ENCODE results near the gene SYNE2. TPM values are rescaled to one million over a fixed set of nuclear protein-coding genes. Genes with fewer than 3 reads are reported as not detected.

SYNE2 gene
- total RNA-seq, 1 experiment from 2014 or later, result 94.2 TPM

DNA sequence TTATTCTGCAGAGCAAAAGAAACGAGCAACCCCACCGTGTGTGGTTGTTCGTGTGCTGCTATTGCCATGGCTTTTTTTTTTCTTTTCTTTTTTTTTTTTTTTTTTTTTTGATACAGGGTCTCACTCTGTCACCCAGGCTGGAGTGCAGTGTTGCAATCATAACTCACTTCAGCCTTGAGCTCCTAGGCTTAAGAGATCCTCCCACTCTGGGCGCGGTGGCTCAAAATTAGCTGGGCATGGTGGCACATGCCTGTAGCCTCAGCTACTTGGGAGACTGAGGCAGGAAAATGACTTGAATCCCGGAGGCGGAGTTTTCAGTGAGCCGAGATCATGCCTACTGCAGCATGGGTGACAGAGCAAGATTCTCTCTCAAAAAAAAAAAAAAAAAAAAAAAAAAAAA, 297.1 kb downstream of the SYNE2 start:
- no peaks in the 10 kb centered on the region for H3K9me3 ChIP-seq (ENCODE audit: insufficient read depth, low read depth)
- TF ChIP-seq, protein P1, sequence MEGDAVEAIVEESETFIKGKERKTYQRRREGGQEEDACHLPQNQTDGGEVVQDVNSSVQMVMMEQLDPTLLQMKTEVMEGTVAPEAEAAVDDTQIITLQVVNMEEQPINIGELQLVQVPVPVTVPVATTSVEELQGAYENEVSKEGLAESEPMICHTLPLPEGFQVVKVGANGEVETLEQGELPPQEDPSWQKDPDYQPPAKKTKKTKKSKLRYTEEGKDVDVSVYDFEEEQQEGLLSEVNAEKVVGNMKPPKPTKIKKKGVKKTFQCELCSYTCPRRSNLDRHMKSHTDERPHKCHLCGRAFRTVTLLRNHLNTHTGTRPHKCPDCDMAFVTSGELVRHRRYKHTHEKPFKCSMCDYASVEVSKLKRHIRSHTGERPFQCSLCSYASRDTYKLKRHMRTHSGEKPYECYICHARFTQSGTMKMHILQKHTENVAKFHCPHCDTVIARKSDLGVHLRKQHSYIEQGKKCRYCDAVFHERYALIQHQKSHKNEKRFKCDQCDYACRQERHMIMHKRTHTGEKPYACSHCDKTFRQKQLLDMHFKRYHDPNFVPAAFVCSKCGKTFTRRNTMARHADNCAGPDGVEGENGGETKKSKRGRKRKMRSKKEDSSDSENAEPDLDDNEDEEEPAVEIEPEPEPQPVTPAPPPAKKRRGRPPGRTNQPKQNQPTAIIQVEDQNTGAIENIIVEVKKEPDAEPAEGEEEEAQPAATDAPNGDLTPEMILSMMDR (conservative IDR thresholded peaks at IDR 0.05), result no peak
- no peak for TF ChIP-seq EZH2 (IDR thresholded peaks at IDR 0.05; ENCODE audit: low read depth)
- H4K20me1 ChIP-seq (ENCODE audit: insufficient read depth), result no peaks in the 10 kb centered on the region
- H3F3A ChIP-seq (ENCODE audit: insufficient read depth, low read depth), result no peaks in the 10 kb centered on the region
- H3K4me3 ChIP-seq, result no peak overlapping the region
- no peak overlapping the region for H2AFZ ChIP-seq
- no peak overlapping the region for H3K27ac ChIP-seq
- POLR2A ChIA-PET (ENCODE audit: unreplicated experiment), result interaction anchor here (0.7 kb wide), 1 partner anchor 237 kb away, joined by 3 read pairs; no protein-coding TSS in a partner anchor
- DNase-seq, result no peak
- no peaks in the 10 kb centered on the region for H3K79me2 ChIP-seq (ENCODE audit: low read depth)
- CTCF ChIA-PET, result no interaction called here
- no peaks in the 10 kb centered on the region for H3K4me1 ChIP-seq (replicated peaks; ENCODE audit: insufficient read depth)
- no TSS peak for BruUV-seq (replicated peaks)
- H3K27me3 ChIP-seq (ENCODE audit: insufficient read depth, low read depth), result no peaks in the 10 kb centered on the region
- no peaks in the 10 kb centered on the region for H3K36me3 ChIP-seq (ENCODE audit: low read depth)
- intact Hi-C loops (cut with micrococcal nuclease; ENCODE audit: unreplicated experiment), result no loop called here
- H3K4me2 ChIP-seq, result no peak overlapping the region
- H3K9me2 ChIP-seq (ENCODE audit: insufficient read depth), result no peaks in the 10 kb centered on the region

DNA sequence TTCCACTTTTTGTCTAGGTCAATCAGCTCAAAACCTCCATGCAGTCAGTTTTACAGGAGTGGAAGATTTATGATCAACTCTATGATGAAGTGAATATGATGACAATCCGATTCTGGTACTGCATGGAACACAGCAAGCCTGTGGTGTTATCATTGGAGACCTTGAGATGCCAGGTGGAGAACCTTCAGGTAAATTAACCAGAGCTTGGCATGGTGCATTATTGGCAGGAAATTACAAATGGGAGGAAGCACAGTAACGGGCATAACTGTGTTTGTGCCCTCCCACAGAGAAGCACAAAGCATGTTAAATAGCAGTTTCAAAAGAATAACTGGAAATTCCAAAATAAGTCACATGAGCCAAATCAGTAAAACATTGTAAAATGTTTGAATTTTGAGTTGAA, 305.8 kb downstream of the SYNE2 start:
- Histone ChIP-seq H3K4me2 (no peak overlapping the region), H3K79me2 (ENCODE audit: low read depth) (no peaks in the 10 kb centered on the region), H2AFZ (no peak overlapping the region), H3K36me3 (ENCODE audit: low read depth) (0 out of 2 replicates have a peak, but pooled peaks cover 4% of the 10 kb centered on the region), H3K9me2 (ENCODE audit: insufficient read depth) (no peaks in the 10 kb centered on the region), H3K27me3 (ENCODE audit: insufficient read depth, low read depth) (no peaks in the 10 kb centered on the region), H3K9me3 (ENCODE audit: insufficient read depth, low read depth) (no peaks in the 10 kb centered on the region), H3F3A (ENCODE audit: insufficient read depth, low read depth) (no peaks in the 10 kb centered on the region), H3K27ac (no peak overlapping the region), H4K20me1 (ENCODE audit: insufficient read depth) (no peaks in the 10 kb centered on the region), H3K4me3 (no peak overlapping the region), H3K4me1 (replicated peaks; ENCODE audit: insufficient read depth) (no peaks in the 10 kb centered on the region)
- CTCF ChIA-PET, result no interaction called here
- POLR2A ChIA-PET (ENCODE audit: unreplicated experiment), result no interaction called here
- no peak for DNase-seq
- no TSS peak for BruUV-seq (replicated peaks)
- TF ChIP-seq EZH2 (IDR thresholded peaks at IDR 0.05; ENCODE audit: low read depth), result no peak
- TF ChIP-seq, protein P1 (conservative IDR thresholded peaks at IDR 0.05), result no peak
- intact Hi-C loops (cut with micrococcal nuclease; ENCODE audit: unreplicated experiment), result no loop called here

DNA sequence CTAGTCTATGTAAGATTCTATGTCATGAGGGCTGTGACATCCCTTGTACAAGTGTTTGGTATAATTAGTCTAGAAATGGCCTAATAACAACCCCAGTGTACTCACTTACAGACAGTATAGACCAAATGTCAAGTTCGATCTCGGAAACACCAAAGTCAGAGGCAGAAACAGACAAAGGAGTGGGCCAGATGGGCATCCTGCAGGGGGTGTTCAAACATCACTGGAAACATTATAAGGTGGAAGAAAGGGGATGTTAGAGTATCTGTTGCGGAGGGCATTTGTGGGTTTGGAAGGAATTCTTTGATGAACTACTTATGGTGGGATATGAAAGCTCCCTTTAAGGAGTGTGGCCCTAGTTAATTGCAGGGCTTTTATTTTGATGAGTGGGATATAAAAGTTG, 306.8 kb downstream of the SYNE2 start:
- POLR2A ChIA-PET (ENCODE audit: unreplicated experiment), result no interaction called here
- no peaks in the 10 kb centered on the region for H3K27me3 ChIP-seq (ENCODE audit: insufficient read depth, low read depth)
- intact Hi-C loops (cut with micrococcal nuclease; ENCODE audit: unreplicated experiment), result no loop called here
- no peaks in the 10 kb centered on the region for H3K79me2 ChIP-seq (ENCODE audit: low read depth)
- no peaks in the 10 kb centered on the region for H3K9me3 ChIP-seq (ENCODE audit: insufficient read depth, low read depth)
- H4K20me1 ChIP-seq (ENCODE audit: insufficient read depth), result no peaks in the 10 kb centered on the region
- H3F3A ChIP-seq (ENCODE audit: insufficient read depth, low read depth), result no peaks in the 10 kb centered on the region
- H3K27ac ChIP-seq, result no peak overlapping the region
- H3K9me2 ChIP-seq (ENCODE audit: insufficient read depth), result no peaks in the 10 kb centered on the region
- CTCF ChIA-PET, result no interaction called here
- H3K4me1 ChIP-seq (replicated peaks; ENCODE audit: insufficient read depth), result no peaks in the 10 kb centered on the region
- no peak overlapping the region for H3K4me3 ChIP-seq
- no peak for TF ChIP-seq EZH2 (IDR thresholded peaks at IDR 0.05; ENCODE audit: low read depth)
- TF ChIP-seq, protein P1 (conservative IDR thresholded peaks at IDR 0.05), result no peak
- no peak overlapping the region for H3K4me2 ChIP-seq
- H3K36me3 ChIP-seq (ENCODE audit: low read depth), result 0 out of 2 replicates have a peak, but pooled peaks cover 4% of the 10 kb centered on the region
- no peak overlapping the region for H2AFZ ChIP-seq
- no TSS peak for BruUV-seq (replicated peaks)
- no peak for DNase-seq

Measured in PC-9 (cell line).